Measurements from ENCODE around the gene EREG. TPM values are rescaled to one million over a fixed set of nuclear protein-coding genes. Genes with fewer than 3 reads are reported as not detected.

The EREG gene
- total RNA-seq, 1 donor from 2014 or later = not detected

DNA sequence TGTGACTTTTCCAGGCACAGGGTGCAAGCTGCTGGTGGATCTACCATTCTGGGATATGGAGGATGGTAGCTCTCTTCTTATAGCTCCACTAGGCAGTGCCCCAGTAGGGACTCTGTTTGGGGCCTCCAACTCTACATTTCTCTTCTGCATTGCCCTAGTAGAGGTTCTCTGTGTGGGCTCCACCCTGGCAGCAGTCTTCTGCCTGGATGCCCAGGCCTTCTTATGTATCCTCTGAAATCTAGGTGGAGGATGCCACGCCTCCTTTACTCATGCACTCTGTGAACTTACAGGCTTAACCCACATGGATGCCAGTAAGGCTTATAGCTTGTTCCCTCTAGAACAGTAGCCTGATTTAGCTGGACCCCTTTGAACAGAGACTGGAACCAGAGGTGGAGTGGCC lies 20.9 kb upstream of the EREG start:
- Mint-ChIP-seq H3K9me3 (peaks cover 24% of the 10 kb centered on the region), H3K36me3 (ENCODE audit: low read depth) (peaks cover 5% of the 10 kb centered on the region), H3K27me3 (ENCODE audit: low read depth) (peaks cover 3% of the 10 kb centered on the region), H3K27ac (ENCODE audit: unreplicated experiment) (no peak overlapping the region), H3K4me3 (no peak overlapping the region), H3K4me1 (no peaks in the 10 kb centered on the region)
- TF ChIP-seq, protein P1, sequence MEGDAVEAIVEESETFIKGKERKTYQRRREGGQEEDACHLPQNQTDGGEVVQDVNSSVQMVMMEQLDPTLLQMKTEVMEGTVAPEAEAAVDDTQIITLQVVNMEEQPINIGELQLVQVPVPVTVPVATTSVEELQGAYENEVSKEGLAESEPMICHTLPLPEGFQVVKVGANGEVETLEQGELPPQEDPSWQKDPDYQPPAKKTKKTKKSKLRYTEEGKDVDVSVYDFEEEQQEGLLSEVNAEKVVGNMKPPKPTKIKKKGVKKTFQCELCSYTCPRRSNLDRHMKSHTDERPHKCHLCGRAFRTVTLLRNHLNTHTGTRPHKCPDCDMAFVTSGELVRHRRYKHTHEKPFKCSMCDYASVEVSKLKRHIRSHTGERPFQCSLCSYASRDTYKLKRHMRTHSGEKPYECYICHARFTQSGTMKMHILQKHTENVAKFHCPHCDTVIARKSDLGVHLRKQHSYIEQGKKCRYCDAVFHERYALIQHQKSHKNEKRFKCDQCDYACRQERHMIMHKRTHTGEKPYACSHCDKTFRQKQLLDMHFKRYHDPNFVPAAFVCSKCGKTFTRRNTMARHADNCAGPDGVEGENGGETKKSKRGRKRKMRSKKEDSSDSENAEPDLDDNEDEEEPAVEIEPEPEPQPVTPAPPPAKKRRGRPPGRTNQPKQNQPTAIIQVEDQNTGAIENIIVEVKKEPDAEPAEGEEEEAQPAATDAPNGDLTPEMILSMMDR (conservative IDR thresholded peaks at IDR 0.05) = no peak
- DNase-seq (ENCODE audit: low read depth, low spot score) = no peak

DNA sequence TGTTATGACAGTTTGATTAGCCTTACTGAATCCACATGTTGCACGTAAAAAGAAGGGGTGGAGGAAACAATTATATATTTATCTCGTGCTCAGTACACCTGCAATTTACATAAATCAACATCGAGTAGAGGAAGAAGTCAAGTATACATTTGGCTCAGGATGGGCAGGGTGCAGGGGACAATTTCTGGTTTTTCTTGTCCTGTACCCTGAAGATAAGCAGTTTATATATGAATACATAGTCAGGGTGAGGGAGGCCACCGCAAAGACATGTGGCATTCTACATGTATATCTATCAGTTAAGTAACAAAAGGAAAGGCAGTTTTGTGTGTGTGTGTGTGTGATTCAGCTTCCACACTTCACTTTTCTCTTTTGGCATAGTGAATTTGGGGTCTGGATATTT lies 11.1 kb upstream of the EREG start:
- H3K4me3 Mint-ChIP-seq = no peak overlapping the region
- no peaks in the 10 kb centered on the region for H3K27me3 Mint-ChIP-seq (ENCODE audit: low read depth)
- TF ChIP-seq, protein P1 (conservative IDR thresholded peaks at IDR 0.05) = no peak
- DNase-seq (ENCODE audit: low read depth, low spot score) = no peak
- H3K9me3 Mint-ChIP-seq = no peaks in the 10 kb centered on the region
- no peaks in the 10 kb centered on the region for H3K4me1 Mint-ChIP-seq
- H3K36me3 Mint-ChIP-seq (ENCODE audit: low read depth) = no peaks in the 10 kb centered on the region
- no peak overlapping the region for H3K27ac Mint-ChIP-seq (ENCODE audit: unreplicated experiment)

DNA sequence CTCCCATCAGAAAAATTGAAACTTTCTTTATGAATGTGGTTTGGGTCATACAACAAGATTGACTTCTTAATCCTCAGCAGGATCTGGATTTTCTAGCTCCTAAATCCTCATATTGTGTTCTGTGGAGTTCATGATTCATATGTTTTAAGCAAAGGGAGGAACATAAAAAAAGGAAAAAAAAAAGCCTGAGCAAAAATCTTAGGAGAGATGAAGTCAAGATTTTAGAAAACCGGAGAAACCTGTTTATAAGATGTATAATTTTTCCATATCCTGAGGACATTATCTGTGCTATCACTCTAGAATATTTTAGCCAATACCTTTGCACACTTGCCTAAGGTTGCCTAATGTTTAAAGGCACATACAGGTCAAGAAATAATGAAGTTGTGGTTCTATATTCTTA lies 7.0 kb upstream of the EREG start:
- Mint-ChIP-seq H3K27ac (ENCODE audit: unreplicated experiment) (no peak overlapping the region), H3K4me1 (no peaks in the 10 kb centered on the region), H3K27me3 (ENCODE audit: low read depth) (peaks cover 7% of the 10 kb centered on the region), H3K36me3 (ENCODE audit: low read depth) (no peaks in the 10 kb centered on the region), H3K4me3 (no peak overlapping the region), H3K9me3 (no peaks in the 10 kb centered on the region)
- TF ChIP-seq, protein P1 (conservative IDR thresholded peaks at IDR 0.05) = no peak
- DNase-seq (ENCODE audit: low read depth, low spot score) = no peak

DNA sequence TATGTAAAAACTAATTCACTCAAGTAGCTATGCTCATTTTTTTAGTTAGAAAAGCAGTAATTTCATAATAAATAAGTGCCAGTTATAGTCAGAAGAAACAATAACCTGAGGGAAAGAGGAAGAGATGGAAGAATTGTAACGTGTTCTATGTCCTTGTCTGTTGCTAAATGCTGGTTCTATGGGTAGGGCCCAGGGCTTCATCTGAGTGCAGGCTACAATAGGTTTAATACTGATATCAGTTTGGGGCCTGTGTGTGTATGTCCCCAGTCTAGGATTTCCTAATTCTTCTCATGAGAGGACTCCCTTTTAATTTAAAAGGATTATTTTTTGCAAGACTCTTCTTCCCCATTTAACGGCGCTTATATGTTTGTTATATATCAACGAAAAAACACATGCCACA lies 3.3 kb upstream of the EREG start:
- TF ChIP-seq, protein P1 (conservative IDR thresholded peaks at IDR 0.05) = no peak
- Mint-ChIP-seq H3K4me1 (peaks cover 17% of the 10 kb centered on the region), H3K27me3 (ENCODE audit: low read depth) (peaks cover 39% of the 10 kb centered on the region), H3K36me3 (ENCODE audit: low read depth) (no peaks in the 10 kb centered on the region), H3K9me3 (no peaks in the 10 kb centered on the region), H3K4me3 (no peak overlapping the region), H3K27ac (ENCODE audit: unreplicated experiment) (no peak overlapping the region)
- DNase-seq (ENCODE audit: low read depth, low spot score) = no peak

DNA sequence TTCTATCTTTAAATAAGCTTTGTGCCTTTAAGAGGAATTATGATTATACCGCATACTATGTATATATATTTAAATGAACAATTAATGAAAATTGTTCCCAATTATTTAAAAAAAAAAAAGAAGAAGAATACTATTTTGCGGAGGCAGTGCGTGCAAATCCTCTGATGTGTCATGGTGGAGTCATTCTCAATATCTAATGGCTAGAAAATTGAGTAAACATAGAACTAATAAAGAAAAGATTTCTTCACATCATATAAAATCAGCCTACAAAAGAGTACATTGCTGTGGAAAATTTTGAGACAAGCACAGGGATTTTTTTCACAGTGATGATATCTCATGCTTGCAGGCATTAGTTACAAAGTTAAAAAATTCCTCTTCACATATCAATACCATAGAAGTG lies 2.6 kb upstream of the EREG start:
- Mint-ChIP-seq H3K4me3 (no peak overlapping the region), H3K4me1 (peaks cover 17% of the 10 kb centered on the region), H3K27ac (ENCODE audit: unreplicated experiment) (no peak overlapping the region), H3K9me3 (no peaks in the 10 kb centered on the region), H3K27me3 (ENCODE audit: low read depth) (peaks cover 44% of the 10 kb centered on the region), H3K36me3 (ENCODE audit: low read depth) (no peaks in the 10 kb centered on the region)
- DNase-seq (ENCODE audit: low read depth, low spot score) = no peak
- TF ChIP-seq, protein P1 (conservative IDR thresholded peaks at IDR 0.05) = no peak

DNA sequence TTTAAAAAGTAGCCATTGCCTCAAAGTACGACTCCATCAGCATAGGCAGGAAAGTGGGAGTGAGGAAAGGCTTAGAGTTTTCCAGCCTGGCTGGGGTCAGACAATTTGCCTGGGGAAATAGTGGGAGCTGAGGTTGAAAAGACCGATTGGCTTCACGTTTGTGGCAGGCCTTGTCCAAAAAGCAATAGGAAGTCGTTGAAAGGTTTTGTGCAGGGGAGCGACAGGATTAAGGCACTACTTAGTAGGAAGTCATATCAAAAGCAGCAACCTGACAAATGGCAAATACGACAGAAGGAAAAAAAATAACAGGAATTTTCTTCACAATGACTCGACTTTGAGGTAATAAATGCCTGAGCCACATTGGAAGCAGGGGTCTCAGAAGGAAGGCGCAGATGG lies 691 bp upstream of the EREG start:
- H3K27me3 Mint-ChIP-seq (ENCODE audit: low read depth) = peaks cover 53% of the 10 kb centered on the region
- H3K4me1 Mint-ChIP-seq = peaks cover 17% of the 10 kb centered on the region
- H3K9me3 Mint-ChIP-seq = no peaks in the 10 kb centered on the region
- no peaks in the 10 kb centered on the region for H3K36me3 Mint-ChIP-seq (ENCODE audit: low read depth)
- peak overlapping the region; percentile 76 for H3K4me3 Mint-ChIP-seq
- TF ChIP-seq, protein P1 (conservative IDR thresholded peaks at IDR 0.05) = no peak
- DNase-seq (ENCODE audit: low read depth, low spot score) = no peak
- no peak overlapping the region for H3K27ac Mint-ChIP-seq (ENCODE audit: unreplicated experiment)
